ENCODE data around the gene SDS.

SDS gene

DNA sequence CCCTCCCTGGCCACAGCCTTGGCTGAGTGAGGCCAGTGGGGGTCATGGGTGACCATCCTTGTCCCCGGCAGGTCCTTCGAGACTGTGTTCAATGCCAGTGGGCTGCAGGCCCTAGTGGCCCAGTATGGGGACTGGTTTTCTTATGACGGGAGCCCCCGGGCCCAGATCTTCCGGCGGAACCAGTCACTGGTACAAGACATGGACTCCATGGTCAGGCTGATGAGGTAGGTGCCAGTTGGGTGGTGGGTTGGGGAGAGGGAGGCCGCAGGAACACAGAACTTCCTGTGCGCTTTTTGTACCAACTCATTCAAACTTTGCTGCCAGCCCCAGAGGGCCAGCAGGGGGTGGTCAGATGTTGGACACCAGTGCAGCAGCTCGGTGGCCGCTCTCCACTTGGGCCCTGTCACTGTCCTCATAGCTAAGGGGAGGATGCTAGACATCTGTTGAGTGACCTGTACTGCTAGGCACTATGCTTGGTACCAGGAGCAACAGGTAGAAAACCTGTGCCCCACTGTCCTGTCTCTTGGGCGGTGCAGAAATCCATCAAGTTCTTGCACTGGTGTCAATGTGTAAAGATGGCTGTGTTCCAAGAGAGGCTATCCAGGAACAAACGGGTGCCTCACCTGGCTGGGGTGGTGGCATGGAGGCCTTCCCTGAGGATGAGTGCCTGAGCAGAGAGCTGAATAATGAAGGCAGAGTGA, 16.7 kb downstream of the SDS start:
- Histone ChIP-seq H3K4me3 (replicated peaks; ENCODE audit: low read depth, low read length) (no peak overlapping the region), H3K36me3 (ENCODE audit: control insufficient read depth, insufficient read depth, low read length) (peaks cover 2% of the 10 kb centered on the region), H3K27me3 (replicated peaks; ENCODE audit: control insufficient read depth, insufficient read depth, low read length) (no peaks in the 10 kb centered on the region)
- DNase-seq (ENCODE audit: extremely low read depth, insufficient read length) = no peak
- TF ChIP-seq, protein P1, sequence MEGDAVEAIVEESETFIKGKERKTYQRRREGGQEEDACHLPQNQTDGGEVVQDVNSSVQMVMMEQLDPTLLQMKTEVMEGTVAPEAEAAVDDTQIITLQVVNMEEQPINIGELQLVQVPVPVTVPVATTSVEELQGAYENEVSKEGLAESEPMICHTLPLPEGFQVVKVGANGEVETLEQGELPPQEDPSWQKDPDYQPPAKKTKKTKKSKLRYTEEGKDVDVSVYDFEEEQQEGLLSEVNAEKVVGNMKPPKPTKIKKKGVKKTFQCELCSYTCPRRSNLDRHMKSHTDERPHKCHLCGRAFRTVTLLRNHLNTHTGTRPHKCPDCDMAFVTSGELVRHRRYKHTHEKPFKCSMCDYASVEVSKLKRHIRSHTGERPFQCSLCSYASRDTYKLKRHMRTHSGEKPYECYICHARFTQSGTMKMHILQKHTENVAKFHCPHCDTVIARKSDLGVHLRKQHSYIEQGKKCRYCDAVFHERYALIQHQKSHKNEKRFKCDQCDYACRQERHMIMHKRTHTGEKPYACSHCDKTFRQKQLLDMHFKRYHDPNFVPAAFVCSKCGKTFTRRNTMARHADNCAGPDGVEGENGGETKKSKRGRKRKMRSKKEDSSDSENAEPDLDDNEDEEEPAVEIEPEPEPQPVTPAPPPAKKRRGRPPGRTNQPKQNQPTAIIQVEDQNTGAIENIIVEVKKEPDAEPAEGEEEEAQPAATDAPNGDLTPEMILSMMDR (IDR thresholded peaks at IDR 0.05; ENCODE audit: insufficient read depth, low read length, poor library complexity, severe bottlenecking) = no peak

DNA sequence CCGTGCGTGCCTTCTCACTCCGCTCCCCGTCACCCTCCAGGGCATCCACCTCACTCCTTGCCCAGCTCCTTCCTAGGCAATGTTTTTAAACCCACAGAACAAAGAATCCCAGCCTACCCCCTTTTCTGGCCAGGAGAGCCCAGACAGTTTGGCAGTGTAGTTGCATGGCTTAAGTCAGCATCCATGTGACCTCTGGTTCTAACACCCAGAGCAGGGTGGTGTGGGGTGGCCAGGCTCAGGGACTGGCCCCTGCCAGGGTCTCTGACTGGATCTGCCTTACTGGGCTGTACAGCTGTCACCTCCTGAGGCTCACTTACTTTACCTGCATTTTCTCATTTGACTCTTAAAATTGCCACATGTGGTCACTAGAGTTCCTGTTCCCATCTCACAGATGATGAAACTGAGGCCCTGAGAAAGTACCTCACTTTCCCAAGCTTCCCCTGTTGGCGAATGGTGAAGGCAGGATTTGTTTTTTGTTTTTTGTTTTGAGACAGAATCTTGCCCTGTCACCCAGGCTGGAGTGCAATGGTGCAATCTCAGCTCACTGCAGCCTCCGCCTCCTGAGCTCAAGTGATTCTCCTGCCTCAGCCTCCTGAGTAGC, 18.3 kb downstream of the SDS start:
- Histone ChIP-seq H3K4me3 (replicated peaks; ENCODE audit: low read depth, low read length) (no peak overlapping the region), H3K27me3 (replicated peaks; ENCODE audit: control insufficient read depth, insufficient read depth, low read length) (no peaks in the 10 kb centered on the region), H3K36me3 (ENCODE audit: control insufficient read depth, insufficient read depth, low read length) (peaks cover 2% of the 10 kb centered on the region)
- TF ChIP-seq, protein P1 (IDR thresholded peaks at IDR 0.05; ENCODE audit: insufficient read depth, low read length, poor library complexity, severe bottlenecking) = no peak
- DNase-seq (ENCODE audit: extremely low read depth, insufficient read length) = no peak

DNA sequence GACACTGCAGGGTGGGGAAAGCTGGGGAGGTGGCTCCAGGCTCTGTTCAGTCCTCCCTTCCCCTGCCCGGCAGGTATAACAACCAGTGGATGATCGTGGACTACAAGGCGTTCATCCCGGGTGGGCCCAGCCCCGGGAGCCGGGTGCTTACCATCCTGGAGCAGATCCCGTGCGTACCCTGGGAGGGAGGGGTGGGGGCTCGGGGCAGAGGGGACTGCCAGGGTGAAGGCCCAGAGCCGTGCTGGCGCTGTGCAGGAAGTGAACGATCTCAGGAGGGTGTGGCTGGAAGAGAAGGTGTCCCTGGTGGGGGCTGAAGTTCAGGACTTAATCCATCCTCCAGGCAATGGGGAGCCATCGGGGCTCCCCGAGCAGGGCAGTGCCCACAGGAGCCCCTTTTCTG, 18.9 kb downstream of the SDS start:
- TF ChIP-seq, protein P1 (IDR thresholded peaks at IDR 0.05; ENCODE audit: insufficient read depth, low read length, poor library complexity, severe bottlenecking) = no peak
- peaks cover 2% of the 10 kb centered on the region for H3K36me3 ChIP-seq (ENCODE audit: control insufficient read depth, insufficient read depth, low read length)
- H3K27me3 ChIP-seq (replicated peaks; ENCODE audit: control insufficient read depth, insufficient read depth, low read length) = no peaks in the 10 kb centered on the region
- no peak overlapping the region for H3K4me3 ChIP-seq (replicated peaks; ENCODE audit: low read depth, low read length)
- DNase-seq (ENCODE audit: extremely low read depth, insufficient read length) = no peak

DNA sequence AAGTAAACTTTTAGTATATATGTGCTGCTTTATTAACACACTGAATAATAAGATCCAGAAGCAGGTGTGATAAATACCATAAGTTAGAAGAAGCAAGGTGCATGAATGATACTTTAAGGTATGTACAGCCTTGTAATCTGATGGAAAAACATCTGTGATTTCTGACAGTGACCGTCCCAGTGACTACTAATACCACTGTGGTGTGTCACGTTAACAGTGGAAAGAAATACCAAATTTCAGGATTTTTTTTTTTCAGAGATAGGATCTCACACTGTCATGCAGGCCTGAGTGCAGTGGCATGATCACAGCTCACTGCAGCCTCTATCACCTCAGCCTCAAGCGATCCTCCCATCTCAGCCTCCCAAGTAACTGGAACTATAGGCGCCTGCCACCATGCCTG, 21.5 kb downstream of the SDS start:
- TF ChIP-seq, protein P1 (IDR thresholded peaks at IDR 0.05; ENCODE audit: insufficient read depth, low read length, poor library complexity, severe bottlenecking) = no peak
- Histone ChIP-seq H3K27me3 (replicated peaks; ENCODE audit: control insufficient read depth, insufficient read depth, low read length) (no peaks in the 10 kb centered on the region), H3K4me3 (replicated peaks; ENCODE audit: low read depth, low read length) (no peak overlapping the region), H3K36me3 (ENCODE audit: control insufficient read depth, insufficient read depth, low read length) (no peaks in the 10 kb centered on the region; the same call in 1 of the 2 replicates)
- DNase-seq (ENCODE audit: extremely low read depth, insufficient read length) = no peak

DNA sequence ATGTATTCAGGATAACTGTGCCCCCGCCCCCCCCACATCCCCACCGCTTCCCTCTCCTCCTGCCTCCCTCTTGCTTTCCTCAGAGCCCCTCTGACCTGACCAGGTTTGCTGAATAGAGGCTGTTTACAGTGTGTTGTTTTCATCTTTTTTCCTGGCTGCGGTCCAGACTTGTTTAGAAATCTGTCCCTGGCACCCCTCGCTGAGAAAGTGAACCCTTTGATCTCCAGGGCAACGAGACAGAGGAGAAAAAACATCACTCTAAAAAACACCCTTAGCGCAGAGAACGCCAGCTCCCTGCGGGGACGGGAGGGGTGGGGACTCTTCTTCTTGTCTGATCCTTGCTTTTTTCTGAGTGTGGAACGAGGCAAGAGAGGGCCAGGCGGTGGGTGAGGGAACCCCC, 22.5 kb downstream of the SDS start:
- Histone ChIP-seq H3K4me3 (replicated peaks; ENCODE audit: low read depth, low read length) (no peak overlapping the region), H3K36me3 (ENCODE audit: control insufficient read depth, insufficient read depth, low read length) (no peaks in the 10 kb centered on the region; the same call in 1 of the 2 replicates), H3K27me3 (replicated peaks; ENCODE audit: control insufficient read depth, insufficient read depth, low read length) (no peaks in the 10 kb centered on the region)
- TF ChIP-seq, protein P1 (IDR thresholded peaks at IDR 0.05; ENCODE audit: insufficient read depth, low read length, poor library complexity, severe bottlenecking) = no peak
- DNase-seq (ENCODE audit: extremely low read depth, insufficient read length) = no peak
